Spleen (tissue), 7 donors: ENCODE results near the gene AGBL1.

Source experiments
- POLR2A ChIP-seq, 3 donors: fragments of 450-650 bp; IDR thresholded peaks; one replicate each; pipeline ENCODE4 v1.5.1; 2017; ENCODE audit warnings: antibody characterized with exemption in 3 of 3, mild to moderate bottlenecking in 1 of 3
- POLR2AphosphoS5 ChIP-seq, 3 donors: sonication (generic); formaldehyde crosslinking; IDR thresholded peaks; one replicate each; pipeline ENCODE4 v1.5.1; 2017; ENCODE audit warnings: antibody characterized with exemption in 3 of 3
- TF ChIP-seq, protein P1 (sequence below), 11 experiments: fragments of 200-600 bp in 7 of 11; fragments of 450-650 bp in 4 of 11; sonication (generic) in 4 of 11; IDR thresholded peaks in 8 of 11; conservative IDR thresholded peaks in 3 of 11; 1 replicate in 7 of 11; 2 replicates in 4 of 11; pipeline versions ENCODE4 v1.4.0 to v1.8.0; 2016 to 2021; ENCODE audit warnings: antibody characterized with exemption in 11 of 11, inconsistent platforms in 4 of 11, mild to moderate bottlenecking in 1 of 11
- donor health status: DM: no; HTN: no; CAD: no; lungs with moderate emphysema.
- donor health status: DM: no; HTN: no; CAD: no.
- donor health status: DM: no; HTN: no; CAD: no.

GRCh38 chr15:86810329-86810728 is 730.7 kb downstream of the AGBL1 start:
- TF ChIP-seq POLR2AphosphoS5 (IDR thresholded peaks at IDR 0.05) (no peak), POLR2A (IDR thresholded peaks at IDR 0.05) (no peak)
- TF ChIP-seq, protein P1, sequence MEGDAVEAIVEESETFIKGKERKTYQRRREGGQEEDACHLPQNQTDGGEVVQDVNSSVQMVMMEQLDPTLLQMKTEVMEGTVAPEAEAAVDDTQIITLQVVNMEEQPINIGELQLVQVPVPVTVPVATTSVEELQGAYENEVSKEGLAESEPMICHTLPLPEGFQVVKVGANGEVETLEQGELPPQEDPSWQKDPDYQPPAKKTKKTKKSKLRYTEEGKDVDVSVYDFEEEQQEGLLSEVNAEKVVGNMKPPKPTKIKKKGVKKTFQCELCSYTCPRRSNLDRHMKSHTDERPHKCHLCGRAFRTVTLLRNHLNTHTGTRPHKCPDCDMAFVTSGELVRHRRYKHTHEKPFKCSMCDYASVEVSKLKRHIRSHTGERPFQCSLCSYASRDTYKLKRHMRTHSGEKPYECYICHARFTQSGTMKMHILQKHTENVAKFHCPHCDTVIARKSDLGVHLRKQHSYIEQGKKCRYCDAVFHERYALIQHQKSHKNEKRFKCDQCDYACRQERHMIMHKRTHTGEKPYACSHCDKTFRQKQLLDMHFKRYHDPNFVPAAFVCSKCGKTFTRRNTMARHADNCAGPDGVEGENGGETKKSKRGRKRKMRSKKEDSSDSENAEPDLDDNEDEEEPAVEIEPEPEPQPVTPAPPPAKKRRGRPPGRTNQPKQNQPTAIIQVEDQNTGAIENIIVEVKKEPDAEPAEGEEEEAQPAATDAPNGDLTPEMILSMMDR (IDR thresholded peaks at IDR 0.05 in 8 of 11, conservative IDR thresholded peaks at IDR 0.05 in 3 of 11), result no peak
